ENCODE results near the gene OLFM4.
"Not testable (repeated sequence)": the region's sequence is repeated elsewhere in the genome, so short reads cannot be mapped to it uniquely, and the experiment has no call there.

Gene OLFM4

DNA sequence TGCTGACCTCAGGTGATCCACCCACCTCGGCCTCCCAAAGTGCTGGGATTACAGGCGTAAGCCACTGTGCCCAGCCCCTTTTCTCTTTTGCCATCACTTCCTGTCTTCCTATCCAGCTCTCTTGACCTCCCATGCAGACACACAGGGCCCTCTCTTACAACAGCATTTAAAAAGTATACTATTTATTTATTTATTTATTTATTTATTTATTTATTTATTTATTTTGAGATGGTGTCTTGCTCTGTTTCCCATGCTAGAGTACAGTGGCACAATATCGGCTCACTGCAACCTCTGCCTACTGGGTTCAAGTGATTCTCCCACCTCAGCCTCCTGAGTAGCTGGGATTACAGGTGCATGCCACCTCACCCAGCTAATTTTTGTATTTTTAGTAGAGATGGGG lies 14.6 kb upstream of the OLFM4 start:
- FAIRE-seq, result not testable (repeated sequence)

DNA sequence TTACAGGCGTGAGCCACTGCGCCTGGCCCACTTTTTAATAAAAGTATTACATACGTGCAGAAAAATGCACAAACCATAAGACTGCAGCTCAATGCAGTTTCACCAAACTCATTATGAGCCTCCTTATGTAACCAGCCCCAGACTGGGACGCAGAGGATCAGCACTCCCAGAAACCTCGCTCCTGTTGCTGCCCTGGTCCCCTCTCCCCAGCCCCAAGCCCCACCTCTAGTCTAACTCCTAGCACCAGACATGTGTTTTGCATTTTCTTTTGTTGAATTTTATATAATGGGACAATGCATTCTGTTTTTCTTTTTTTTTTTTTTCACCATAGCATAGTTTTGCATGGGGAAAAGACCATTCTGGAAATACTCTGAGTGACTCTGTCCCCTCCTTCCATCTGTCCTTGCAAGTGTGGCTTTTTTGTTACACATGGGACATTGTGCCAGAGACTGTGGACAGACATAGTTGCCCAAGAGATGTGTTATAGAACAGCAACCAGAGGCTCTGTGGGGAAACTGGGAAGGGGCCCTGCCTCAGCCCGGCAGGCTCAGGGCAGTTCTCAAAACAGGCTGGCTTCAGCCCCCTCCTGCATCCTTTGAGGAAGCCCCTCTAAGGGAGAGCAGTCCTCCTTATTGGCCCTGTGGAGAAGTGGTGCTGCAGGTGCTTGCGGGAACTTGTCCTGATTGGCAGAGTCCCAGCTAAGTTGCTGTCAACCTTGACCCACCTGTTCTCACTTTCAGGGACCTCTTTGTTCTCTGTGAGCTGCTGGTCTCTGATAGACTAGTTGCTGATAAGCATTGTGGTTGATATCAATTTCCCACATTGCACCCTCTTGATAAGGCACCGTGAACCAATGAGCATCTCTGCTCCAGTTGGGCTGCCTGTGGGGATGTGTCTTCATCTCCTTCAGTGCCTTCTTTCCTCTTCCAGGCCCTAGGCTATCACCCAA lies 13.8 kb upstream of the OLFM4 start:
- FAIRE-seq, result no peak
- no peak for DNase-seq (ENCODE audit: extremely low spot score, insufficient read length, low read depth)

More for the DNA sequence above, 14.6 kb upstream of the OLFM4 start:
- not testable (repeated sequence) for DNase-seq (ENCODE audit: extremely low spot score, insufficient read length, low read depth)

DNA sequence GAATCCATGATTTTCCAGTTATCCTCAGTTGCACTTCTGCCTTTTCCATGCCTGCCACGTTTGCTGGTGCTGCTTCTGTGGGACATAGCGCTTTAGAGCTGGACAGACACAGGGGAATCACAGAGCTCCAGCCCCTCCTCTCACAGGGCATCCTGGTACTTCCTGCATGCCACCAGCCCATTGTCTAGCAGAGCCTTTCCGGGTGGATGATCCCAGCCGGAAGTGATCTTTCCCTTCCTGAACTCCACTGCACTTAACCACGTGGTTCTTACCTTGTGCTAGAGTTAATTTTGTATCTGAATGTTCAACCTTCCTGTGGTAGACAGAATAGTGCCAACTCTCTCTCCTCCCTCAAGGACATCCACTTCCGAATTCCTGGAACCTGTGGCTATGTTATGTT lies 12.6 kb upstream of the OLFM4 start:
- FAIRE-seq (no peak), DNase-seq (ENCODE audit: extremely low spot score, insufficient read length, low read depth) (no peak)

DNA sequence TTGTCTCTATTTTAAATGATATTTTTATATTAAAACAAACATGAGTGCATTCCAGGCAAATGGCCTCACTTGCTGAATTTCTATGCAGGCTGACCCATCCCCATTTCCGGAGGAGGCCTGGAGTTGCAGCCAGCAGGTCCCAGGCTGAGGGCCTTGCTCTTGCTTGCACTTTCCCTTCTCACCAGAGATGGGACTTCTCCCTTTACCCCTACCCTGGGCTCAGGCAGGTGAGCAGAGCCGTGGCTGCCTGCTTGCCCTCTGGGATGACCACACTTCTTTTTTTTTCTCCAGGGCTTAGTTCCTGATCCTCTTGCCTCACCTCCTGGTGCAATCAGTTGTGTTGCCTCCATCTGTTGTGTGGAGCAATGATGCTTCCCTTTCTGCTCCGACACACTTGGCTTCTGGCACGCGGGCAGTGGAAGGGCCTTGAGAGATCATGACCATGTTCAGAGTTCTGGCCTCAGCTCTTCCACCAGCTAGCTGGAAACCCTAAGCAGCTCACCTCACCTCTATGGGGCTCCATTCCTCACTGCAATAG lies 11.1 kb upstream of the OLFM4 start:
- no peak for FAIRE-seq
- no peak for DNase-seq (ENCODE audit: extremely low spot score, insufficient read length, low read depth)

DNA sequence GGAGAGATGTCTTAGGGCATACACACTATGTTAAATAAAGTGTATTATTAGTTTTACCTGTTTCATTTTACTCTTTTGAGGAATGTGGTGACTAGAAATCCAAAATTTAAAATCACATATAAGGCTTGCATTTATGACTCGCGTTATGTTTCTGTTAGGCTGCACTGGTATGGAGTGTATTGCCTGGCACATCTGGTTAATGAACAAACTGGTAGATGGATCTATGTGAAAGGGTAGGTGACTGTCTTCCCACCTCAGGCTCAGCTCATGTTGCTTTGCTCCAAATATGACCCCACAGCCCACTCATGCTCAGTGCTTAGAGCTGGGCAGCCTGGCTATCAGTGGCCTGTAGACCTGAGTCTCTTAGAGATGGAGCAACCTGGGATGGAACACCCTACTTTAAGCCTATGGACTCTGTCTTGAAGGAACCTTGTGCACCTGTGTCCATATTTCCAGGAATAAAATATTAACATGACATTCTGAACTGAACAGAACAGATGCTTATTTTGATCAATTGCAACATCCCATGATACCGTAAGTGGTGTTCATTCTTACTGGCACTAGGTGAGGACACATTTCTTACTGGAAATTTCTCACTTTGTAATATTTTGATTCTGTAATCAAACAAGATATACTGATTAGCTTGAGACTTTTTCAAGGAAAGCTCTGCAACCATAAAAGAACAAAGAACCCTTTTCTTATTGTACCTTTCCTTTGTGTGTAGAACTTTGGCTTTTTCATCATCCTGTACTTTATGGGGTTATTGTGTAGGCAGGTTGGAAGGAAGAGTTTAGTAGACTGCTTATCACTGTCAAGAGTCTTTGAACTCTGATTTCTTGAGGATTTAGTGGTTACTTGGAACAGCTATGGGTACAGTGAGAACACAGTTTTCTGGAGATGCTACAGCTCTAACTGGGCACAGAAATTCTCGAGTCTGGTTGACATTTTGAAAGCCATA lies 9.6 kb upstream of the OLFM4 start:
- FAIRE-seq (no peak), DNase-seq (ENCODE audit: extremely low spot score, insufficient read length, low read depth) (no peak)

DNA sequence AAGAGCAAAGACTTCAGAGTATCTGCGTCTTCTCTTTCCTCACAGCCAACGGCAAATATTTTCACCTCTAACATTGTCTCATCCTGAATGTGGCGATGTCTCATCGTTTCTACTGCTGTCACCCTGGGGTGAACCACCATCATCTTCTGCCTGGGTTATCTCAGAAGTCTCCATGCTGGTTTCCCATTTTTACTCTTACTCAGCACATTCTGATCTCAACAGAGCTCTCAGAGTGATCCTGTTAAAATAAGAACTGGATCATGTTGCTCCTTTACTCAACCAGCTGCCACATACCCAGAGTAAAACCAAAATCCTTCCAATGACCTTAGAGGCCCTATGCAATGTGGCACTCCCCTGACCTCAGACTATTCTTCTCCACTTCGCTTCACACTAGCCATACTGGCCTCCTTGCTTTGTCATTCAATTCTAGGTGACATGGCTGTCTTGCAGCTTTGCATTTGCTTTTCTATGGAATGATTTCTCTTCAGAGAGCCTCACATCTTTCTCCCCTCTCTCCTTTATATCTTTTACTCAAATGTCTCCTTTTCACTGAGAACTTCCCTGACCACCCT lies 7.8 kb upstream of the OLFM4 start:
- FAIRE-seq (no peak), DNase-seq (ENCODE audit: extremely low spot score, insufficient read length, low read depth) (no peak)

DNA sequence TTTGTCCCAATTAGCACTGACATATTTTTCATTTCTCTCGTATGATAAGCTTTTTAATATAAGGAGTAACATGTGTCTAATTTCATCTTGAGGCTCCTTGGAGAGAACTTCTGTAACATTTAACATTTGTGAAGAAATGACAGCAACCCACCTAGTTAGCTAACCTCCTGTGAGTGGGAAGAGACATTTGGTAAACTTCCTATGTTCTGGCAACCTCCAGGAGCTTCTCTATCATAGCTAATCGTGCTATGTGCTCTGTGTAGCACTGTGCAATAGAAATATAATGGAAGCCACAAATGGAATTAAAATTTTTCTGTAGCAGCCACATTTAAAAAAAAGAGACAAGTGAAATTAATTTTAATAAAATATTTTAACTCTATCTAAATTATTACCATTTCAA lies 5.4 kb upstream of the OLFM4 start:
- FAIRE-seq (no peak), DNase-seq (ENCODE audit: extremely low spot score, insufficient read length, low read depth) (no peak)

DNA sequence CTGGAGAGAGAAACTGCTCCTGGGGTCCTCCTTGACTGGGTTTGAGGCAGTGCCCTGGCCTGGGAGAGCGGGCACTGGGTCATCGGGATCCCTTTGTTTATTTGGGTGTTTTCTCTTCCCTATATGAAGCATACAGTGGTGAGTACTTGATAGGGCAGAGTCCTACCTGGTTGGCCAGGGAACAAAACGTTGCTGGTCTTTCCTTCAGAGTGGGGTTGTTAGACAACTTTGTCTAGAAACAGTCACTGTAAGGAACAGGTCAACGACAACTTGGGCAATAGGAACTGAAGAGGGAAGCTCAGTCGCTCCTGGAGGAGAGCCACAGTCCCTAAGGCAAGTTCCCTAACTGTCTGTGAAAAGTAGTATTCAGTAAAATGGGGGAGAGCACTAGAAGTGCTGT lies 550 bp upstream of the OLFM4 start:
- FAIRE-seq, result no peak
- no peak for DNase-seq (ENCODE audit: extremely low spot score, insufficient read length, low read depth)

DNA sequence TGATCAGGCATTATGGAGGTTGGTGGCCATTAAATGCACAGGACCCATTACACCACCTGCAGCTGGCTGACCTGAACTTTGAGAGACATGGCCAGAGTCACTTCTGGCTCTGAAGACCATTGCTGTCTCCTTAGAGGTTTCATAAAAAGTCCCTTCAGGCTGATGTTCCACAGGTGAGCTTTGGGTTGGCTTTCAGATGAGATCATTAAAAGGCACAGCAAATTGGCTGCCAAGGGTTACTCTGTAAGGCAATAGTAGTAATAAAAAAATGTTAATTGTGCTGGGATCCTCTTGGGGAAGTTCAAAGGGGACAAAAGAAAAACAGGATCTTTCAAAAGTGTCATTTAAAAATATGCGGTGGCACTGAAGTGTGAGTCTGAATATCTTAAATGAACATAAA lies 4.2 kb downstream of the OLFM4 start:
- no peak for DNase-seq (ENCODE audit: extremely low spot score, insufficient read length, low read depth)
- FAIRE-seq, result no peak

DNA sequence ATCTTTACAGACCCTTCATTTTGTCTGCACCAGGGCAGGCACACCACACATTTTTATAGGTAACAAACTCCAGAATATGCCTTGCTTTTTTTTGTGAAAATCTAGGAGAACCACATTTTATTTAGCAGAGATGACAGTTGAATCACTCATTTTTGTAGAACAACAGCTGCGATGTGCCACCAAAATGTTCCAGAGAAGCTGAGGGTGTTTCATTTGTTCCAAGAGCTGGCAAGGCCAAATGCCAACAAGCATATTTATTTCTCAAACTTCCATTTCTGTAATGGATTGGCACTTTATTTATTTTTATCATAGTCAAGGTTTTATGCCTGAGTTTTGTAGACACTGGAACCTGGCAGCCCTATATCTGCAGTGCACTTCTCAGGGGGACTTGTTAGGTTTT lies 10.4 kb downstream of the OLFM4 start:
- FAIRE-seq (no peak), DNase-seq (ENCODE audit: extremely low spot score, insufficient read length, low read depth) (no peak)

DNA sequence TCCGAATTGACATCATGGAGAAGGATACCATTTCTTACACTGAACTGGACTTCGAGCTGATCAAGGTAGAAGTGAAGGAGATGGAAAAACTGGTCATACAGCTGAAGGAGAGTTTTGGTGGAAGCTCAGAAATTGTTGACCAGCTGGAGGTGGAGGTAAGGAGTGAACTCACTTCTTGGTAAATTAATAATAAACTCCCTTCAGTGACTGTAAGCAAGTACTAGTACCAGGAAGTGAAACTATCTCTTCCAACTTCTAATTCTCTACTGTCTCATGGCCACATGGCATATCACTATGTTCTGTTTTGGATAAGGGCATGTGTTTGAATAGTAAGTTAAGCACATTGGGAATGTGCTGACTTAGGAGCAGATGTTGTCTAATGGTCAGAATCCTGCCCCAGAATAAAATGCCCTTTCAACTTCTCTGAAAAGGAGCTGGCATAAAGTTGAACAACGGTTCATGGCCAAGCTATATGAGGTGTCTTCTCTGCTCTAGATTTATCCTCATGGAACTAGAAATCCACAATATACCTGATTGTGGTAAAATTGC lies 13.4 kb downstream of the OLFM4 start:
- no peak for DNase-seq (ENCODE audit: extremely low spot score, insufficient read length, low read depth)
- FAIRE-seq, result no peak

DNA sequence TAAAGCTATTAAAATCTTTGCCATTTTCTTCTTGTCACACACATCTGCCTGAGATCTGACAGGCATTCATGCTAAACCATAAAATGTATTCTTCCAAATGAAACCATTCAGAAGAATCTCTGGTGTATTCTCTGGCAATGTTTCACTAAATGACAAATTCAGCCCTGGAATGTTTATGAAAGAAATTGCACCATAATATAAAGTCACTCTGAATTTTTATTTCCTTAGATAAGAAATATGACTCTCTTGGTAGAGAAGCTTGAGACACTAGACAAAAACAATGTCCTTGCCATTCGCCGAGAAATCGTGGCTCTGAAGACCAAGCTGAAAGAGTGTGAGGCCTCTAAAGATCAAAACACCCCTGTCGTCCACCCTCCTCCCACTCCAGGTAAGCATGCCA lies 14.3 kb downstream of the OLFM4 start:
- no peak for DNase-seq (ENCODE audit: extremely low spot score, insufficient read length, low read depth)
- no peak for FAIRE-seq

DNA sequence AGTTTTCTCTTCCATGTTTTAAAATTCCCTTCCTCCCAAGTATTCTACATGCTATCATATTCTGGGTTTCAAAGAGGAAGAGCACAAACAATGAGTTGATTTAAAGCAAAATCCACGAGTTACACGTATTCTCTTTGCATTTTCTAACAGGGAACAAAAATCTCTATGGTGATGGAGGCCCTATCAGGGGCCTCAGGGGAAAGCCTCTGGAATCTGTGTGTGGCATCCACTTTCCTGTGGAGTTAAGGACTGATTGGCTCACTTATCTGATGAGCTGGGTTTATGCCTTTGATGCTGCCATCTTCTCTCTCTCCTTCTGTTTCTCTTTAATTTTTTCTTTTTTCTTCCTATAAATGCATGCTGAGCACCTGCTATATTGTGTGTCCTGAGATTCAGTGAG lies 14.8 kb downstream of the OLFM4 start:
- DNase-seq (ENCODE audit: extremely low spot score, insufficient read length, low read depth) (no peak), FAIRE-seq (no peak)

DNA sequence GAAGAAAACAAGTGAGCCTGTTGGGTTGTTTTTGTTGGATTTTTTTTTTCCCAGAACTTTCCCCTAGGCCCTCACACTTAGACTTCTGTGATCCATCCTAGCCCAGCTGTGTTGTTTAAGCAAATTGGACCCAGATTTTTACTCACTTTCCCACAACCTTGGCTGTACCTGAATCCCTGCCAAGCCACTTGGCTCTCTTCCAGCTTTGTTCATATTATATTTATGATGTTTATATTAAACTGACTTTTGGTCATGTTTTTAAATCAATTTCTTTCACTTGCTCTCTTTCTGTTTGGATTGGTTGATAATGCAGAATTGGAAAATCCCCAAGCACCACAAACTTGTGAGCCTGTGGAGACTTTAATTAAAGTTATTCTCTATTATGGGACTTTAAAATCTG lies 16.6 kb downstream of the OLFM4 start:
- no peak for FAIRE-seq
- DNase-seq (ENCODE audit: extremely low spot score, insufficient read length, low read depth), result no peak

DNA sequence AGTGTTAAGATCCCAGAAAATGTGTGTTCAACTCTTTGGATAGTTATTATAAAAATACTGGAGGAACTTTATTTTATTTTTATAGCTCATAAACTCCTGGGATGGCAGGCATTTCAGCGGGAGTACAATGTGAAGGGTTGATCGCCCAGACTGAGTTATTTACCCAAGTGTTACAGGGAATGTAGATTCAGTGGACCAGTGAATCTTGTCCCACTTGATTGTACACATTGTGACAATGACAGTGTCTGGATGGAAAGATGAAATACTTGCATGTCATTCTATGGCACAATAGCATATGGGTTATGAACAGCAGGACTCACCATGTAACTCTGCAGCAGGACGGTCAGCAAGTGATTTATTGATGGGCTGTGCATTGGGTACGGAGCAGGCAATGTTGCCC lies 20.3 kb downstream of the OLFM4 start:
- FAIRE-seq (no peak), DNase-seq (ENCODE audit: extremely low spot score, insufficient read length, low read depth) (no peak)

DNA sequence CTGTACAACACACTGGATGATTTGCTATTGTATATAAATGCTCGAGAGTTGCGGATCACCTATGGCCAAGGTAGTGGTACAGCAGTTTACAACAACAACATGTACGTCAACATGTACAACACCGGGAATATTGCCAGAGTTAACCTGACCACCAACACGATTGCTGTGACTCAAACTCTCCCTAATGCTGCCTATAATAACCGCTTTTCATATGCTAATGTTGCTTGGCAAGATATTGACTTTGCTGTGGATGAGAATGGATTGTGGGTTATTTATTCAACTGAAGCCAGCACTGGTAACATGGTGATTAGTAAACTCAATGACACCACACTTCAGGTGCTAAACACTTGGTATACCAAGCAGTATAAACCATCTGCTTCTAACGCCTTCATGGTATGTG lies 21.5 kb downstream of the OLFM4 start:
- DNase-seq (ENCODE audit: extremely low spot score, insufficient read length, low read depth) (no peak), FAIRE-seq (no peak)

DNA sequence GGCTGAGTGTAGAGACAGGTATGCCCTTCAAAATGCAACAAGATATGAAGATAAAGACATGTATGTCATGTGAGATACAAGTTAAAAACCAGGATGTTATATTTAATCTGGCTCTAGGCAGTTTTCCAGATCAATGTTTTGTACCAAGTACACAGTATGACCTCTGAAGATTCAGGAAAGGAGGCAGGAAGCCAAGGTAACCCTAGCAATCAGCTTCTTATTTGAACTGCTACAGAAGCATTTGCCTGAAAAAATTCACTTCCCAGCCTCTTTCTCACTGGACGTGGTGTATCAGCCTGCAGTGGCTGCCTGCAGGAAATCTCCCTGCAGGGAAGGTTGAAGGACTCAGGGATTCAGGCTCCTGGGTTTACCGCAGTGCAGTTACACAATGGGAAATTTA lies 24.1 kb downstream of the OLFM4 start:
- no peak for DNase-seq (ENCODE audit: extremely low spot score, insufficient read length, low read depth)
- FAIRE-seq, result no peak

DNA sequence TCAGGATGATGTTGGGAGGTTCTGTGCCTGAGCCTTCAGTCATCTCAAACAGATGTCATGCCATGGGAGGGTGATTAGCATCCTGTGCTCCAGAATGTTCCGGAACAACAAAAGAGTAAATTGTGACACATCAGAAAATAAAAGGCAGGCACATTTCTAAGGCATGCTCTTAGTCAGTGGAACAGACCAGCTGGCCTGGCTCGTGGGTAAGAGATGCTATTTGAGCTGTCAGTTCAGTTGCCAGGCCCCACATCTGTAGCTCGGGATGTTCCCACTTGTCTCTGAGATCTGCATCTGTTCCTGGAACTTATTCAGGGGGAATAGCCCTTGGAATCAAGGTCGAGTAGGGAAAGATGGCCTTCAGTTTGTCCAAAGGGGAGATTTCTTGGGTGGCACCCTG lies 26.0 kb downstream of the OLFM4 start:
- no peak for FAIRE-seq
- DNase-seq (ENCODE audit: extremely low spot score, insufficient read length, low read depth), result no peak

DNA sequence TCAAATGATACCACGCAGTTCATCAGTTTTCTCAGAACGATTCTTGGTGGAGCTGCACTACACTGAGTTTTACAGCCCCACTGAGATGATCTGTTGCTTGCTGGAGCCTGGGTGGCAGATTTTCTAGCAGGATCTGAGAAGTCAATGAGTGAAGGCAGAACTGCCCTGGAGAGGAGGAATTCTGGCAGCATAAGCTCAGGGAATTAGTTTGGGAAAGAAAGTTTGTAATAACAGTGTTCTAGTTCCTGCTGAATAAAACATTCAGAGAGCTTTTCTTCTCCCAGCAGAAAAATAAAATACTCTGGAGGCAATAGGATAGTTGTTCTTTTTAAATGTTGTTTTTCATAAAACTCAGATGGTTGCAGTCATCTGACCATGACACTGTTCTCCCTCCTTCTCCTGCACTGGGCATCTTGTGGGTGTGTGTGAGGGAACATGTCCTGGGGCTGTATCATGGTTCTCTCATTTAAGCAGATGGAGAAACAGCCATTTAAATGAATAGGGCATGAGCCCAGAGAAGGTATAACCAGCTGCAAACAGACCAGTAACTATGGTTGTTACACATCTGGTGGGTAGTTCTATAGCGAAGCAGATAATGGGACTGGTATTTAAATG lies 29.6 kb downstream of the OLFM4 start:
- no peak for FAIRE-seq
- no peak for DNase-seq (ENCODE audit: extremely low spot score, insufficient read length, low read depth)
